Measurements from ENCODE around the gene MDFIC2.

DNA sequence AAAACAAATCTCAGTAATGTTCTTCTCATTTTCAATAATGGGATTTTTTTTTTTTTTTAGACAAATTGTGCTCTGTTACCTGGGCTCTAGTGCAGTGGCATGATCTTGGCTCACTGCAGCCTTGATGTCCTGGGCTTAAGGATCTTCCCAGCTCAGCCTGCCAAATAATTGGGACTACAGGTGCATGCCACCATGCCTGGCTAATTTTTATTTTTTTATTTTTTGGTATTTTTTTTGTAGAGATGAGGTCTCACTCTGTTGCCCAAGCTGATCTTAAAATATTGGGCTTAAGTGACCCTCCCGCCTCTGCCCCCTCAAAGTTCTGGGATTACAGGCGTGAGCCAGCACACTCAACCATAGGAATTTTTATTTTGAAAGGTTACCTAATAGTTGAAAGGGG, 126.2 kb downstream of the MDFIC2 start:
- TF ChIP-seq, protein P1, sequence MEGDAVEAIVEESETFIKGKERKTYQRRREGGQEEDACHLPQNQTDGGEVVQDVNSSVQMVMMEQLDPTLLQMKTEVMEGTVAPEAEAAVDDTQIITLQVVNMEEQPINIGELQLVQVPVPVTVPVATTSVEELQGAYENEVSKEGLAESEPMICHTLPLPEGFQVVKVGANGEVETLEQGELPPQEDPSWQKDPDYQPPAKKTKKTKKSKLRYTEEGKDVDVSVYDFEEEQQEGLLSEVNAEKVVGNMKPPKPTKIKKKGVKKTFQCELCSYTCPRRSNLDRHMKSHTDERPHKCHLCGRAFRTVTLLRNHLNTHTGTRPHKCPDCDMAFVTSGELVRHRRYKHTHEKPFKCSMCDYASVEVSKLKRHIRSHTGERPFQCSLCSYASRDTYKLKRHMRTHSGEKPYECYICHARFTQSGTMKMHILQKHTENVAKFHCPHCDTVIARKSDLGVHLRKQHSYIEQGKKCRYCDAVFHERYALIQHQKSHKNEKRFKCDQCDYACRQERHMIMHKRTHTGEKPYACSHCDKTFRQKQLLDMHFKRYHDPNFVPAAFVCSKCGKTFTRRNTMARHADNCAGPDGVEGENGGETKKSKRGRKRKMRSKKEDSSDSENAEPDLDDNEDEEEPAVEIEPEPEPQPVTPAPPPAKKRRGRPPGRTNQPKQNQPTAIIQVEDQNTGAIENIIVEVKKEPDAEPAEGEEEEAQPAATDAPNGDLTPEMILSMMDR (IDR thresholded peaks at IDR 0.05), result no peak
- TF ChIP-seq POLR2A (IDR thresholded peaks at IDR 0.05), result no peak
